ENCODE measurements around the gene EVPL. TPM values are rescaled to one million over a fixed set of nuclear protein-coding genes. Genes with fewer than 3 reads are reported as not detected.
"Not testable (repeated sequence)": the region's sequence is repeated elsewhere in the genome, so short reads cannot be mapped to it uniquely, and the experiment has no call there.

EVPL gene
- total RNA-seq, 1 experiment from 2014 or later = not detected

DNA sequence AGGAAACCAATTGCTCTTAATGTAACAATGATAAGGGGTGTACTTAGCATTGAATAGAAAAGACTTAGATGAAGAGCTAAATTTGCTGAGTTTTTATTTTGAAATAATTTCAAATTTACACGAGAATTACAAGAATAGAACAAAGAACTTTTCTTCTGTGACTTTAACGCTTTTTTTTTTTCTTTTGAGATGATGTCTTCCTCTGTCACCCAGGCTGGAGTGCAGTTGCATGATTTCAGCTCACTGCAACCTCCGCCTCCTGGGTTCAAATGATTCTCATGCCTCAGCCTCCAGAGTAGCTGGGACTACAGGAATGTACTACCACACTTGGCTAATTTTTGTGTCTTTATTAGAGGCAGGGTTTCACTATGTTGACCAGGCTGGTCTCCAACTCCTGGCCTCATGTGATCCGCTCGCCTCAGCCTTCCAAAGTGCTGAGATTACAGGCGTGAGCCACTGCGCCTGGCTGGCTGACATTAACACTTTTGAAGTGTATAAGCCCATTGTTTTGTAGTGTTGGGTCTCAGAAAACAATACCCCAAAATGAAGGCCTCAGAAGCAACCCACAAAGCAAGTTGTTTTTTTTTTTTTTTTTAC, 46.0 kb downstream of the EVPL start:
- no peak for DNase-seq
- no peaks in the 10 kb centered on the region for H3K27me3 ChIP-seq (ENCODE audit: control insufficient read depth, insufficient read depth, low read length)
- no peaks in the 10 kb centered on the region for H3K36me3 ChIP-seq (replicated peaks; ENCODE audit: control insufficient read depth, insufficient read depth, low read length)
- H3K4me3 ChIP-seq (ENCODE audit: insufficient read depth, low read depth, low read length) = no peak overlapping the region

DNA sequence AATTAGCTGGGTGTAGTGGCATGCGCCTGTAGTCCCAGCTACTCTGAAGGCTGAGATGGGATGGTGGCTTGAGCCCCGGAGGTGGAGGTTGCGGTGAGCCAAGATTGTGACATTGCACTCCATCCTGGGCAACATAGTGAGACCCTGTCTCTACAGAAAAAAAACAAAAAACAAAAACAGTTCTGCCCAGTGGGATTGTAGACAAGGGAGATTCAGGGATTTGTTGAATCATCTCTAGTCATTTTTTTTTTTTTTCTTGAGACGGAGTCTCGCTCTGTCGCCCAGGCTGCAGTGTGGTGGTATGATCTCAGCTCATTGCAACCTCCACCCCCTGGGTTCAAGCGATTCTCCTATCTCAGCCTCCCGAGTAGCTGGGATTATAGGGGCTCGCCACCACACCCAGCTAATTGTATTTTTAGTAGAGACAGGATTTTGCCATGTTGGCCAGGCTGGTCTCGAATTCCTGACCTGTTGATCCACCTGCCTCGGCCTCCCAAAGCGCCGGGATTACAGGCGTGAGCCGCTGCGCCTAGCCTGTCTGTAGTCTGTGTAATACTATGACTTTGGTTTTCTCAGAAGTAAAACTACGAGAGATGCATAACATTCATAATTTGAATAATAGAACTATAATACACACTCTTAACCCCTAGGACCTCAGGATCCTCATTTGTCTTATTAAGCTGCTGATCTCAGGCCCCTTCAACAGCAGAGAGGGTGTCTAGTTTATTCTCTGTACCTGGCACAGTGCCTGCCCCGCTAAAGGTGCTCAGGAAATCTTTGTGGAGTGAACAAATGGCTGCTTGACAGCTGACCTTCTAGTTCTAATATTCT, 46.7 kb downstream of the EVPL start:
- peak overlapping the region; percentile 82 for H3K4me3 ChIP-seq (ENCODE audit: insufficient read depth, low read depth, low read length)
- no peaks in the 10 kb centered on the region for H3K36me3 ChIP-seq (replicated peaks; ENCODE audit: control insufficient read depth, insufficient read depth, low read length)
- no peaks in the 10 kb centered on the region for H3K27me3 ChIP-seq (ENCODE audit: control insufficient read depth, insufficient read depth, low read length)
- DNase-seq = no peak

DNA sequence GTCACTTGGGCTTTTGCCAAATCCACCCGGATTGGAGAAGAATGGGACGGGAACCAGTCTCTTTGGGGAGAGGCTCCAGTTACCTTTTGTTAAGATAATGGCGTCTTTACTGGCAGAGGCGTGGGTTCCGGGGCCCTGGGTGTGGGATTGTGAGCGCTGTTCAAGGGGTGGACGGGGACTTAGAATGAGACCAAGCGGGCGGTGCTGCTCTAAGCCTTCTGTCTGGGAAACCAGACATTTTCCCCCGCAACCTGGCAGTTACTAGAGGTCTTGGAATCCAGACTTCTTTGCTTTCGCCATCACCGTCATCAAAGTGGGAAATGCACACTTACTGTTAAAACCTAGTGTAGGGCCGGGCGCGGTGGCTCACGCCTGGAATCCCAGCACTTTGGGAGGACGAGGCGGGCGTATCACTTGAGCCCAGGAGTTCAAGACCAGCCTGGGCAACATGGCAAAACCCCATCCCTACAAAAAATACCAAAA, 47.4 kb downstream of the EVPL start:
- DNase-seq = no peak
- no peaks in the 10 kb centered on the region for H3K27me3 ChIP-seq (ENCODE audit: control insufficient read depth, insufficient read depth, low read length)
- peak overlapping the region; percentile 82 for H3K4me3 ChIP-seq (ENCODE audit: insufficient read depth, low read depth, low read length)
- no peaks in the 10 kb centered on the region for H3K36me3 ChIP-seq (replicated peaks; ENCODE audit: control insufficient read depth, insufficient read depth, low read length)

DNA sequence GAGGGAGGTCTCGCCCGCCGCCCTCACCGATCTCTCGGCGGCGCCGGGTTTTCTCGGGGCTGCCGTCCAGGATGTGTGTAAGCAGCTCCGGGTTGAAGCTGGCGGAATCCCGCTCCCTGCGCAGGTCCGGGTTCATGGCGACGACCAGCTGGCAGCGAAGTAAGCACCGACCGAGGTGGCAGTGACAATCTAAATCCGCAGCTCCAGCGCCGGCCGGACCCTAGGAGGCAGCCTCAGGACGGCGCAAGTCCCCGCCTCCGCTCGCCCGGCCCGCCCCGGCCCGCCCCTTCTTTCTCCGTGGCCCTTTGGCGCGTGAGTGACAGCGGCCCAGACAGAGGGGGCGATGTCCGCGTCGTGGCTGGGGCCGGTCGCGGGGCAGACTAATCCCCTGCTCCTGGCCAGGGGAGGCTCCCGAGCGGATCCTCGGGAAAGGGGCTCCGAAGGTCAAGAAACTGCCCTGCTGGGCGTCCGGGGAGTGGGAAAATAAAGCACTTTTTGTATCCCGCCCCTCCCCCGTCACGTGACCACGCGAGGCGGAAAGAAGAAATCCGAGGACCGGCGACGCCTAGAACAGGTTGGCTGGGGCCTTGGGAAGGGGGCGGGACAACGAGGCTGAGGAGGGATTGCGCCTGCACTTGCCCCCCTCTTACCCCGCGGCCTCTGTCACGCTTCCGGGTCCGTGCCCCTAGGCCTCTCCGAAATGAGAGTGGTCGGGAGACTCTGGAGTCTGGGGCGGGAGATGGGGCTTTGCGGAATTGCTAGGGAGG, 48.0 kb downstream of the EVPL start, which contains the start of the genes ACOX1 and TEN1:
TSS of gene ACOX1 (minus strand) at position 229 of the 767 bp plus-strand sequence. CDS start at position 136, 93 bp downstream.
TSS of gene TEN1 (plus strand) at position 303 of the 767 bp plus-strand sequence. CDS start 6,953 bp downstream, outside the sequence.
- H3K36me3 ChIP-seq (replicated peaks; ENCODE audit: control insufficient read depth, insufficient read depth, low read length) = no peaks in the 10 kb centered on the region
- H3K4me3 ChIP-seq (ENCODE audit: insufficient read depth, low read depth, low read length) = peak within 1 kb of the TSS; percentile 82
- peak; percentile 95 for DNase-seq
- H3K27me3 ChIP-seq (ENCODE audit: control insufficient read depth, insufficient read depth, low read length) = no peaks in the 10 kb centered on the region

DNA sequence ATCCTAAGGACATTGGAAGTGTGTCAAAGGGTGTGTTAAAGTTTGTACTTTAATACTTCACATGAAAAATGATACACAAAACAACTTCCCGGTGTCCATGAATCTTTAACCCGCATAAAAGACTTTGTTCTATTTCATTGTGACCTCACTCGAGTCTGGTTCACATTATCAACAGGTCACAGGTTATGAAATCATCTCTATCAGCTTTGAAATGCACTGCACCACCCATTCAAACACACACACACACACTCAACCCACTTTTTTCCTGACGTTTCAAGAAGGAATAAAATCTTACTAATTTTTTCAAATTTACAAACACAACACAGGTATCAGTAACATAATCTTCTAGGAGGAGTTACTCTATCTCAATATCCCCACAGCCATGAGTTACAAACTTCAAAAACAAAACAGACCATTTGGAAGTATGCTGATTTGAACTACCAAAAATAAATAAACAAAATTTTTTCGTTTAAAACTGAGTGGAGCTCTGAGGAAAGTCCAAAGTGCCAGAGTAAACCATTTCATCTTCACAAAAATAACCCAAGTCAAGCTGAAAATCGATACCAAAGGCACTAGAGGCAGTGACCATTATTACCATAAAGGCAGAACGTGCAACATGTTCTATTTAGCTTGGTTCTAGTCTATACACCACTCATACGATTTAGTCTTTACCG, 50.8 kb downstream of the EVPL start:
- H3K4me3 ChIP-seq (ENCODE audit: insufficient read depth, low read depth, low read length) = no peak overlapping the region
- H3K27me3 ChIP-seq (ENCODE audit: control insufficient read depth, insufficient read depth, low read length) = no peaks in the 10 kb centered on the region
- no peak for DNase-seq
- H3K36me3 ChIP-seq (replicated peaks; ENCODE audit: control insufficient read depth, insufficient read depth, low read length) = no peaks in the 10 kb centered on the region; the same call in 1 of the 2 replicates

DNA sequence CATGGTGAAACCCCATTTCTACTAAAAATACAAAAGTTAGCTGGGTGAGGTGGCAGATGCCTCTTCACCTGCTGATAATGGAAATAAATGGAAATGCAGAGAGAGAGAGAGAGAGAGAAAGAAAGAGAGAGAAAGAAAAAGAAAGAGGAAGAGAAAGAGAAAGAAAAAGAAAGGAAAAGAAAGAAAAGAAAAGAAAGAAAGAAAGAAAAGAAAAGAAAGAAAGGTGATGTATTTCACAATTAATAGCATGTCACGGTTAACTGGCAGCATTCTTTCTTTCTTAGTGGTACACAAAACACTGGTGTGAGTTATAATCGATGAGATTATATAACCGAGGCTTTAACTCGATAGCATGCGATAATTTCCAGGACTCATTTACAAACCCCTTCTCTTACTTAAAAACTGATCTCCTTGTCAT, 51.3 kb downstream of the EVPL start:
- no peaks in the 10 kb centered on the region for H3K27me3 ChIP-seq (ENCODE audit: control insufficient read depth, insufficient read depth, low read length)
- no peaks in the 10 kb centered on the region; the same call in 1 of the 2 replicates for H3K36me3 ChIP-seq (replicated peaks; ENCODE audit: control insufficient read depth, insufficient read depth, low read length)
- no peak for DNase-seq
- no peak overlapping the region for H3K4me3 ChIP-seq (ENCODE audit: insufficient read depth, low read depth, low read length)

DNA sequence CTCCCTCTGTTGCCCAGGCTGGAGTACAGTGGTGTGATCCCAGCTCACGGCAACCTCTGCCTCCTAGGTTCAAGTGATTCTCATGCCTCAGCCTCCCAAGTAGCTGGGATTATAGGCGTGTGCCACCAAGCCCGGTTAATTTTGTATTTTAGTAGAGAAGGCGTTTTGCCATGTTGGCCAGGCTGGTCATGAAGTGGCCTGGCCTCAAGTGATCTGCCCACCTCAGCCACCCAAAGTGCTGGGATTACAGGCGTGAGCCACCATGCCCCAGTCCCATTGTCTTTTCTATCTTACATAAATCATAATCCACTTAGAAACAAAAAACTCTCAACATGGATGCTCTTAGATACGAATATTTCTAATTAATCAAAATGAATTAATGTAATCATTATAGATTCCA, 51.9 kb downstream of the EVPL start:
- not testable (repeated sequence) for H3K27me3 ChIP-seq (ENCODE audit: control insufficient read depth, insufficient read depth, low read length); DNase-seq; H3K4me3 ChIP-seq (ENCODE audit: insufficient read depth, low read depth, low read length); H3K36me3 ChIP-seq (replicated peaks; ENCODE audit: control insufficient read depth, insufficient read depth, low read length)

DNA sequence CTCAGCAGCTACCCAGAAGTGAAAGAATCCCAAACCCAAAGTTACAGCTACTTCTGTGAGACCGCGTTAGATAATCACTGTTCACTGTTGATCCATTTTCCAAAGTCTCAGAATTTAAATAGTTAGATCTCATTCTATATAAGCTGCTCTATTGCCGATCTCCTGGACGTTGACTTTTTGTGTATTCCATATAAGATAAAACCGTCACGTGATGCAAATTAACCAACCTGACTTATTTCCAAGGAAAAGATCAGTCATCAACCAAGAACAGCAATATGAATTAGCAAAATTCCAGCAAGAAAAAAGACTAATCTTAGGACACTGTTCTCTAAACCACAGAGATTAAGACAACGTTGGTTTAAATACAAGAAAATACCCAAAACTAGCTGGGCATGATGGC, 56.5 kb downstream of the EVPL start:
- no peaks in the 10 kb centered on the region; the same call in none of the 2 replicates for H3K36me3 ChIP-seq (replicated peaks; ENCODE audit: control insufficient read depth, insufficient read depth, low read length)
- DNase-seq = no peak
- no peaks in the 10 kb centered on the region for H3K27me3 ChIP-seq (ENCODE audit: control insufficient read depth, insufficient read depth, low read length)
- H3K4me3 ChIP-seq (ENCODE audit: insufficient read depth, low read depth, low read length) = no peak overlapping the region

DNA sequence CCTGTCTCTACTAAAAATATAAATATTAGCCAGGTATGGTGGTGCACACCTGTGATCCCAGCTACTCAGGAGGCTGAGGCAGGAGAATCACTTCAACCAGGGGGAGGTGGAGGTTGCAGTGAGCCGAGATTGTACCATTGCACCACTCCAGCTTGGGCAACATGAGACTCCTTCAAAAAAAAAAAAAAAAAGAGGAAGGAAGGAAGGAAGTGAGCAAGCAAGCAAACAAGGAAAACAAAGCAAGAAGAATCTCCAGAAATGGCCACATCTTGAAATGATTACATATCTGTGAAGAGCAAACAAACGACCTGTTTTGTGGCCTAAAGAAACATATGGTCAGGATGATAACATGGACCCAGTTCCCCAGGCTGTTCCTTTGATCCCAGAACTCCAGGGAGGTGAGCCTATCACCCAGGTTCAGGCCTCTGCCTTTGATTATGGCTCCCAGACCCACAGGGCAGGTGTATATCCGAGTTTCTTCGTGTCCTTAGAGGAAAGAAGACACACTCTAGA, 57.0 kb downstream of the EVPL start:
- no peak overlapping the region for H3K4me3 ChIP-seq (ENCODE audit: insufficient read depth, low read depth, low read length)
- DNase-seq = no peak
- no peaks in the 10 kb centered on the region for H3K27me3 ChIP-seq (ENCODE audit: control insufficient read depth, insufficient read depth, low read length)
- H3K36me3 ChIP-seq (replicated peaks; ENCODE audit: control insufficient read depth, insufficient read depth, low read length) = no peaks in the 10 kb centered on the region; the same call in none of the 2 replicates

DNA sequence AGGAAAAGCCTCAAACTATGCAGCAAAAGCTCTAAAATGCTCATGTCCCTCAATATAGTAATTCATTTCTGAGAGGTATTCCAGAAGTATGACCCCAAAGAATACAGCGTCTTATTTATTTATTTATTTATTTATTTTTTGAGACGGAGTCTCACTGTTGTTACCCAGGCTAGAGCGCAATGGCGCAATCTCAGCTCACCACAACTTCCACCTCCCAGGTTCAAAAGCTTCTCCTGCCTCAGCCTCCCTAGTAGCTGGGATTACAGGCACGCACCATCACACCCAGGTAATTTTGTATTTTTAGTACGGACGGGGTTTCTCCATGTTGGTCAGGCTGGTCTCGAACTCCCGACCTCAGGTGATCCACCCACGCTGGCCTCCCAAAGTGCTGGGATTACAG, 58.1 kb downstream of the EVPL start:
- H3K27me3 ChIP-seq (ENCODE audit: control insufficient read depth, insufficient read depth, low read length); H3K36me3 ChIP-seq (replicated peaks; ENCODE audit: control insufficient read depth, insufficient read depth, low read length); DNase-seq; H3K4me3 ChIP-seq (ENCODE audit: insufficient read depth, low read depth, low read length): not testable (repeated sequence)

DNA sequence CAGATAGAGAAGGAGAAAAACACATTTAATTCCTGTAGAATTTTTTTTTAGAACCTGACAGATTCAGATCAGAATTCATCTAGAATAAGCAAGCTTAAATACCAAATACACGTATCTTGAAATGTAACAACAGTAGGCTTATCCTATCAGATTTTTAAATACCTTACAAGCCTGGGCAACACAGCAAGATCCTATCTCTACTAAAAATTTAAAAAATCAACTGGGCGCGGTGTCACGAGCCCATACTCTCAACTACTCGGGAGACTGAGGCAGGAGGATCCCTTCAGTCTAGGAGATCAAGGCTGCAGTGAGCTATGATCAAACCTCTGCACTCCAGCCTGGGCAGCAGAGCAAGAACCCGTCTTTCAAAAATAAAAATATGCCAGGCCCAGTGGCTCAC, 61.6 kb downstream of the EVPL start:
- no peaks in the 10 kb centered on the region for H3K27me3 ChIP-seq (ENCODE audit: control insufficient read depth, insufficient read depth, low read length)
- H3K4me3 ChIP-seq (ENCODE audit: insufficient read depth, low read depth, low read length) = no peak overlapping the region
- DNase-seq = no peak
- no peaks in the 10 kb centered on the region; the same call in 1 of the 2 replicates for H3K36me3 ChIP-seq (replicated peaks; ENCODE audit: control insufficient read depth, insufficient read depth, low read length)

DNA sequence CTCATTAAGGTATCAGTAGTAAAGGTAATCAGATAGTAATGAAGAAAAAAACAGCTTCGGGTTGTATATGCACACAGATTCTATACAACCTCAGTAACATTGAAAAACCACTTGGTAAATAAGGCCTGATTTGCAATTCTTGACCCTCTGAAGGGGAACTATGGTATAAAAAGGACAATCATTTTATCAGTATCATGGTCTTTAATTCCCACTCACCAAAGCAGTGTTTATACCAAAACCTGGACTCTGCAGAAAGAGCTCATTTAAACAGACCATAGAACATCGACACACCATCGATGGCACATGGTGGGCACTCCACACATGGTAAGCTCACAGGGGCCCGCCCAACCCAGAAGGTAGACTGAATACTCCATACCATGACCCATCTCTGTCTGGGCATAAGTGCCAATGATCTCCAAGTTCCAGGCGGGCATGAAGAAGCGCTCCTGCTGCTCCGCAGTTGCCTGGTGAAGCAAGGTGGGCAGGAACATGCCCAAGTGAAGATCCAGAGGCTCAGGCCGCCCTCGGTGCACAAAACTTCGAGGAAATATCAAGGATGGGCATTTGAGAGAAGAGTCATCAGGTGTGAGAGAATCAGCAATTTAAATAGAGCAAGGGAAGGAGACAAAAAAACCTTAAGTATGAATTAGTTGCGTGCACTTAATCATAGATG, 67.1 kb downstream of the EVPL start:
- Histone ChIP-seq H3K4me3 (ENCODE audit: insufficient read depth, low read depth, low read length) (no peak overlapping the region), H3K36me3 (replicated peaks; ENCODE audit: control insufficient read depth, insufficient read depth, low read length) (peaks cover 4% of the 10 kb centered on the region), H3K27me3 (ENCODE audit: control insufficient read depth, insufficient read depth, low read length) (no peaks in the 10 kb centered on the region)
- DNase-seq = no peak

DNA sequence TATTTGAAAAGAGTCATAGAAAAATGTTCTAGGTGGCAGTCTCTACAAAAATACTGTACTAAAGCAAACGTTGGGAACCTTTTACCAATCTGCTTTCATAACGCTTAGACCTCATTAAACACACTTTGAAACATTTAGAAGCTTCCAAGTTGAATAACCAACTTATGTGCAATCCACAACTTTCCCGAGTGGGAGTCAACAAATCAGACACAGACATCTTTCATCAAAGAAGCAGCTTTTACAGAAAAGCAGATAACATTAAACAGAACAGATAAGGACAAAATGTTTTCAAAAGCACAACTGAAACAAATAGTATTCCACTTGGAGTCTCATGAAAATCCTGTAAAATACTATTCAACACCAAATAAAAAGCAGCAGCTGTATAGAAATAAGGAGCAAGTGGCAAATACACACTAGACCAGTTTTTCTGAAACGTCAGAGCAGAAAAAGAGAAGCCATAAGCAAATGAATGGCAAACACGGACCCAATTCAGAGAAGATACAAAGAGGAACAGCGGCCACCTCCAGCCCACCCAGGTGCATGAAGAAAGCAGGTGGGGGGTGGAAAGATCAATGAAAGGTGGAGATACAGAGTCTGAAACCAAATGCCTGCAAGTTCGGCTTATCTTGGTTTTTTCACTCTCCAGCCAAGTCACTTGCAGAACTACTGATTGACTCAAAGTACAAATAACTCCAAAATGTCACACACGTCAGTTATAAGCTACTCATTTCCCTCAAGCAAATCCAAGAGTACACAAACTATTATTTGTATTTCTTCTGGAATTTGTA, 67.9 kb downstream of the EVPL start:
- DNase-seq = peak; percentile 78
- Histone ChIP-seq H3K36me3 (replicated peaks; ENCODE audit: control insufficient read depth, insufficient read depth, low read length) (peaks cover 4% of the 10 kb centered on the region), H3K27me3 (ENCODE audit: control insufficient read depth, insufficient read depth, low read length) (no peaks in the 10 kb centered on the region), H3K4me3 (ENCODE audit: insufficient read depth, low read depth, low read length) (no peak overlapping the region)
